HL-60 (cell line): ENCODE measurements around the gene CTNNA2.

Experiments used
- DNase-seq, 2 experiments: peaks; one replicate each; pipeline ENCODE4 v3.0.0-alpha.2; 2010 to 2020; ENCODE audit warnings: low read depth in 1 of 2, low spot score in 1 of 2
- H3K27ac ChIP-seq: fragments of 250-450 bp; sonication (Bioruptor Pico); replicated peaks from 2 replicates; pipeline ENCODE4 v1.5.1; 2020; ENCODE audit warnings: mild to moderate bottlenecking, moderate library complexity
- H3K27me3 ChIP-seq: fragments of 250-450 bp; sonication (Bioruptor Pico); 2 replicates; pipeline ENCODE4 v1.5.1; 2021; ENCODE audit warnings: mild to moderate bottlenecking, moderate library complexity; ENCODE audit not compliant: insufficient read depth, poor library complexity, severe bottlenecking
- H3K4me3 ChIP-seq: replicated peaks from 2 replicates; pipeline ENCODE4 v1.5.1; 2011; ENCODE audit warnings: mild to moderate bottlenecking, control low read depth, low read length; ENCODE audit not compliant: insufficient read depth
- GABPA ChIP-seq: IDR thresholded peaks from 2 replicates; pipeline ENCODE4 v1.6.1; 2012; ENCODE audit warnings: low read depth
- POLR2AphosphoS5 ChIP-seq: IDR thresholded peaks from 2 replicates; pipeline ENCODE4 v1.6.1; 2012; ENCODE audit warnings: low read depth
- SPI1 ChIP-seq: IDR thresholded peaks from 2 replicates; pipeline ENCODE4 v1.6.1; 2012; ENCODE audit warnings: low read depth, mild to moderate bottlenecking, borderline replicate concordance
- TF ChIP-seq, protein P1 (sequence below): IDR thresholded peaks from 2 replicates; pipeline ENCODE4 v1.6.1; 2012; ENCODE audit warnings: low read depth; ENCODE audit not compliant: insufficient replicate concordance
- TF ChIP-seq, protein P2 (sequence below): IDR thresholded peaks from one replicate; pipeline ENCODE4 v1.5.1; 2011; ENCODE audit warnings: low read length, control low read depth, inconsistent platforms; ENCODE audit not compliant: insufficient read depth

Gene CTNNA2

DNA sequence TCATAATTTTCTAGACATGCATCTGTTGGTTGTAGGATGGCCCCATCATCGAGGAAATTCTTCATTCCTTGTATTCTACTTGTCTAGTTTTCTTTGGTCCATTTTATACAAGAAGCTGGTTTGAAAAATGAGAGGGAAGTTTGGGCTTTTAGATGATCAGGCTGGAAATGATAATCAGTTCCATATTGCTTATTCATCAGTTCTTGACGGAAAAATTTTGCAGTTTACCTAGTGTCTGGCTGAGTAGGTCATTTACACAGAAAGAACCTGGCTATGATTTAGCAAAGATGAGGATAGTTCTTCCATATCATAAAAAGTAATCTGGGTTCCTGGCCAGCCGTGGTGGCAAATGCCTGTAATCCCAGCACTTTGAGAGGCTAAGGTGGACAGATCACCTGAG lies 416.8 kb downstream of the CTNNA2 start:
- no peak for DNase-seq
- TF ChIP-seq, protein P1, sequence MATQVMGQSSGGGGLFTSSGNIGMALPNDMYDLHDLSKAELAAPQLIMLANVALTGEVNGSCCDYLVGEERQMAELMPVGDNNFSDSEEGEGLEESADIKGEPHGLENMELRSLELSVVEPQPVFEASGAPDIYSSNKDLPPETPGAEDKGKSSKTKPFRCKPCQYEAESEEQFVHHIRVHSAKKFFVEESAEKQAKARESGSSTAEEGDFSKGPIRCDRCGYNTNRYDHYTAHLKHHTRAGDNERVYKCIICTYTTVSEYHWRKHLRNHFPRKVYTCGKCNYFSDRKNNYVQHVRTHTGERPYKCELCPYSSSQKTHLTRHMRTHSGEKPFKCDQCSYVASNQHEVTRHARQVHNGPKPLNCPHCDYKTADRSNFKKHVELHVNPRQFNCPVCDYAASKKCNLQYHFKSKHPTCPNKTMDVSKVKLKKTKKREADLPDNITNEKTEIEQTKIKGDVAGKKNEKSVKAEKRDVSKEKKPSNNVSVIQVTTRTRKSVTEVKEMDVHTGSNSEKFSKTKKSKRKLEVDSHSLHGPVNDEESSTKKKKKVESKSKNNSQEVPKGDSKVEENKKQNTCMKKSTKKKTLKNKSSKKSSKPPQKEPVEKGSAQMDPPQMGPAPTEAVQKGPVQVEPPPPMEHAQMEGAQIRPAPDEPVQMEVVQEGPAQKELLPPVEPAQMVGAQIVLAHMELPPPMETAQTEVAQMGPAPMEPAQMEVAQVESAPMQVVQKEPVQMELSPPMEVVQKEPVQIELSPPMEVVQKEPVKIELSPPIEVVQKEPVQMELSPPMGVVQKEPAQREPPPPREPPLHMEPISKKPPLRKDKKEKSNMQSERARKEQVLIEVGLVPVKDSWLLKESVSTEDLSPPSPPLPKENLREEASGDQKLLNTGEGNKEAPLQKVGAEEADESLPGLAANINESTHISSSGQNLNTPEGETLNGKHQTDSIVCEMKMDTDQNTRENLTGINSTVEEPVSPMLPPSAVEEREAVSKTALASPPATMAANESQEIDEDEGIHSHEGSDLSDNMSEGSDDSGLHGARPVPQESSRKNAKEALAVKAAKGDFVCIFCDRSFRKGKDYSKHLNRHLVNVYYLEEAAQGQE: no peak
- no peak for TF ChIP-seq POLR2AphosphoS5
- TF ChIP-seq, protein P2, sequence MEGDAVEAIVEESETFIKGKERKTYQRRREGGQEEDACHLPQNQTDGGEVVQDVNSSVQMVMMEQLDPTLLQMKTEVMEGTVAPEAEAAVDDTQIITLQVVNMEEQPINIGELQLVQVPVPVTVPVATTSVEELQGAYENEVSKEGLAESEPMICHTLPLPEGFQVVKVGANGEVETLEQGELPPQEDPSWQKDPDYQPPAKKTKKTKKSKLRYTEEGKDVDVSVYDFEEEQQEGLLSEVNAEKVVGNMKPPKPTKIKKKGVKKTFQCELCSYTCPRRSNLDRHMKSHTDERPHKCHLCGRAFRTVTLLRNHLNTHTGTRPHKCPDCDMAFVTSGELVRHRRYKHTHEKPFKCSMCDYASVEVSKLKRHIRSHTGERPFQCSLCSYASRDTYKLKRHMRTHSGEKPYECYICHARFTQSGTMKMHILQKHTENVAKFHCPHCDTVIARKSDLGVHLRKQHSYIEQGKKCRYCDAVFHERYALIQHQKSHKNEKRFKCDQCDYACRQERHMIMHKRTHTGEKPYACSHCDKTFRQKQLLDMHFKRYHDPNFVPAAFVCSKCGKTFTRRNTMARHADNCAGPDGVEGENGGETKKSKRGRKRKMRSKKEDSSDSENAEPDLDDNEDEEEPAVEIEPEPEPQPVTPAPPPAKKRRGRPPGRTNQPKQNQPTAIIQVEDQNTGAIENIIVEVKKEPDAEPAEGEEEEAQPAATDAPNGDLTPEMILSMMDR: no peak
- TF ChIP-seq SPI1: no peak
- no peak for TF ChIP-seq GABPA

DNA sequence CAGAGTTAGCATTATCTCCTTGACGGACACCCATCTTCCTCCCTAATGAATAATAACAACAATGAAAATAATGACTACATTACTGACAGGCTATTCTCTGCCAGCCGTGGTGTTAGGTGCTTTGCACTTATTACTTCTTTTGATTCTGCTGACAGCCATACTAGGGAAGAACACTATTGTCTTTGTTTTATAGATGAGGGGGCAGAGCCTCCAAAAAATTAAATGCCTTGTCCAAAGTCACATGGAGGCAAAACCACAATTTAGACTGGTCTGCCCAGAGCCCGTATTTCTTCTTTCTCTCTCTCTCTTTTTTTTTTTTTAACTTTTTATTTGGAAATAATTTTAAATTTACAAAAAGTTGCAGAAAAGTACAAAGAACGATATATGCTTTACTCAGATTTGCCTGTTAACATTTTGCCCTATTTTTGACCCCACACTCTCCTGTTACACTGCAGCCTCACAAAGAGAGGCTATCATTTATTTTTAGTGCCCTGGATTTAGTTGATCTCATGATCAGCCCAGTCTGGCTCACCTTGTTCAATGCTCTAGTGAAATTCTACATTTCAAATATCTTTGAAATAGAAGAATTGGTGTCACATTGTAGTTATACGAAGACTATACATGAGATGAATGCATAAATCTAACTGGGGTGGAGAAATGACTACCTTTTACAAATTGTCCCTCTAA lies 422.3 kb downstream of the CTNNA2 start:
- no peak overlapping the region for H3K27ac ChIP-seq
- no peak for DNase-seq
- TF ChIP-seq, protein P1: no peak
- TF ChIP-seq, protein P2: no peak
- no peak for TF ChIP-seq POLR2AphosphoS5
- TF ChIP-seq SPI1: no peak
- TF ChIP-seq GABPA: no peak
- H3K4me3 ChIP-seq: no peak overlapping the region
- H3K27me3 ChIP-seq: peaks cover 4% of the 10 kb centered on the region

More for the DNA sequence above, 416.8 kb downstream of the CTNNA2 start:
- H3K27ac ChIP-seq: no peak overlapping the region
- no peak overlapping the region for H3K4me3 ChIP-seq
- no peaks in the 10 kb centered on the region for H3K27me3 ChIP-seq

DNA sequence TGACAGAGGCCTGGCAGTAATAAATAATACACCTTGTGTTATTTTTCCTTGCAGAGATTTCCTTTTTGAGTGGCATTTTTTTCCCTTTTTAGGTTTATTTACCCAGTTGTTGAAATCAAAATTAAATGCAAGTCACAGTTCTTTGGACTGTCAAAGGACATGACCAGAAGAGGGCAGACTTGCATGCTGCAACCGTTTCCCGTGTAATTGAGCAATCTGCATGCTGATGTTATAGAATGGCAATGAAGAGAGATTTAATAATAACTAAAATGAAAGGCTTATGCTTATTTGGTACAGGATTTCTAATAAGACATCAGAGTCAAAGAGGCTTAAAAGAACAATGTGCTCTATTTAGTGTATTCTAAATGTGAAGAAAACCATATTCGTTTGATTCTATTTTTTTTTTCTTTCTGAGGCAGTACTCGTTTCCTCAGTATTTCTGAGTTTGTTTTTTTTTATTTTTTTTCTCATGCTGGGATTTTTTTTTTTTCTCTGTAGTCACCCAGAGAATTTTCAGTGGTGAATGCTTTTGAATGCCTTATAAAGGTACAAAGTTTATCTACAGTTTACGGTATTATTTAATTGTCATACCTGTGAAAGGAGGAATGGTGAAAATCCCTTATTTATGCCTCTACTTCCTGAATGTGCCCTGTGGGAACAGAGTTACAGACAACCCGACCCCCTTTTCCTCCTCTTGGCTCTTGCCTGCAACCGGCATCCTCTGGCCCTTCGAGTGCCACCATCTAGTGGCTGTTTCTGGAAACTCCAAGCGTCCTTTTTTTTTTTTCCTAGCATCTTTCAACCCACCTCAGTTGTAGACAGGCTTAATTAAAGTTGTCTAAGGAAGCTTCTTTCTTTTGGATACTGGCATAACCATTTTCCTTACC lies 423.2 kb downstream of the CTNNA2 start:
- H3K27me3 ChIP-seq: peaks cover 4% of the 10 kb centered on the region
- peak; percentile 35 to 70 for DNase-seq
- TF ChIP-seq, protein P2: peak; percentile 62
- TF ChIP-seq SPI1: no peak
- no peak overlapping the region for H3K27ac ChIP-seq
- H3K4me3 ChIP-seq: no peak overlapping the region
